SK-N-SH treated with all-trans-retinoic acid at 6 μM for 48 hours (cell line): ENCODE results near the gene USP43.
A peak's percentile ranks its signal among the peaks of the same experiment; 100 is the strongest.
"Not testable (repeated sequence)": the region's sequence is repeated elsewhere in the genome, so short reads cannot be mapped to it uniquely, and the experiment has no call there.

Source experiments
- ATAC-seq: fragments of 200-7000 bp; cut with Tn5 transposase; 3 replicates; pipeline ENCODE4 v1.9.1; 2020; ENCODE audit warnings: mild to moderate bottlenecking, moderate library complexity
- ARNTL ChIP-seq: fragments of 450-650 bp; formaldehyde crosslinking; IDR thresholded peaks from 2 replicates; pipeline ENCODE4 v1.5.0; 2020; ENCODE audit warnings: low read depth, mild to moderate bottlenecking, moderate library complexity, borderline replicate concordance
- BACH2 ChIP-seq: fragments of 250-450 bp; sonication (Bioruptor Pico); IDR thresholded peaks from 2 replicates; pipeline ENCODE4 v1.9.0; 2021; ENCODE audit warnings: mild to moderate bottlenecking, borderline replicate concordance
- CSDC2 ChIP-seq: fragments of 250-450 bp; sonication (Bioruptor Pico); IDR thresholded peaks from 2 replicates; pipeline ENCODE4 v1.5.0; 2020; ENCODE audit warnings: mild to moderate bottlenecking, moderate library complexity
- ESRRG ChIP-seq: fragments of 250-450 bp; sonication (Bioruptor Pico); IDR thresholded peaks from 2 replicates; pipeline ENCODE4 v1.6.1; 2021; ENCODE audit warnings: mild to moderate bottlenecking
- GLIS3 ChIP-seq: fragments of 250-450 bp; sonication (Bioruptor Pico); IDR thresholded peaks from 2 replicates; pipeline ENCODE4 v1.5.0; 2020; ENCODE audit warnings: mild to moderate bottlenecking, moderate library complexity
- ISL1 ChIP-seq: fragments of 250-450 bp; sonication (Bioruptor Pico); IDR thresholded peaks from 2 replicates; pipeline ENCODE4 v2.1.2; 2022; ENCODE audit warnings: mild to moderate bottlenecking, moderate library complexity
- OSR1 ChIP-seq: fragments of 250-450 bp; sonication (Bioruptor Pico); IDR thresholded peaks from 2 replicates; pipeline ENCODE4 v1.8.0; 2022; ENCODE audit warnings: moderate library complexity, mild to moderate bottlenecking, inconsistent platforms
- PPARA ChIP-seq: fragments of 250-450 bp; sonication (Bioruptor Pico); IDR thresholded peaks from 2 replicates; pipeline ENCODE4 v1.5.0; 2020; ENCODE audit warnings: mild to moderate bottlenecking, borderline replicate concordance
- SNAI2 ChIP-seq: fragments of 250-450 bp; sonication (Bioruptor Pico); IDR thresholded peaks from 2 replicates; pipeline ENCODE4 v1.5.0; 2020; ENCODE audit warnings: mild to moderate bottlenecking, moderate library complexity
- TCF4 ChIP-seq: fragments of 250-450 bp; sonication (Bioruptor Pico); IDR thresholded peaks from 2 replicates; pipeline ENCODE4 v1.8.0; 2021; ENCODE audit warnings: mild to moderate bottlenecking, moderate library complexity, borderline replicate concordance
- ZC3H10 ChIP-seq: fragments of 250-450 bp; sonication (Bioruptor Pico); IDR thresholded peaks from 2 replicates; pipeline ENCODE4 v1.5.1; 2021; ENCODE audit warnings: mild to moderate bottlenecking, moderate library complexity
- ZFP30 ChIP-seq: fragments of 450-650 bp; formaldehyde crosslinking; IDR thresholded peaks from 2 replicates; pipeline ENCODE4 v1.5.0; 2022; ENCODE audit warnings: mild to moderate bottlenecking, moderate library complexity
- ZNF565 ChIP-seq: fragments of 450-650 bp; formaldehyde crosslinking; conservative IDR thresholded peaks from 2 replicates; pipeline ENCODE4 v1.5.0; 2020; ENCODE audit warnings: low read depth, mild to moderate bottlenecking, moderate library complexity
- ZNF70 ChIP-seq: fragments of 450-650 bp; formaldehyde crosslinking; IDR thresholded peaks from 2 replicates; pipeline ENCODE4 v1.5.0; 2020; ENCODE audit warnings: mild to moderate bottlenecking, moderate library complexity
- ZNF8 ChIP-seq: fragments of 450-650 bp; formaldehyde crosslinking; IDR thresholded peaks from 2 replicates; pipeline ENCODE4 v1.5.0; 2020; ENCODE audit warnings: mild to moderate bottlenecking, moderate library complexity
- TF ChIP-seq, protein P1 (sequence below): fragments of 250-450 bp; sonication (Bioruptor Pico); IDR thresholded peaks from 2 replicates; pipeline ENCODE4 v1.5.0; 2020; ENCODE audit warnings: mild to moderate bottlenecking, moderate library complexity
- TF ChIP-seq, protein P2 (sequence below): fragments of 250-450 bp; sonication (Bioruptor Pico); IDR thresholded peaks from 2 replicates; pipeline ENCODE4 v1.5.1; 2020; ENCODE audit warnings: low read depth, mild to moderate bottlenecking, moderate library complexity
- TF ChIP-seq, protein P3 (sequence below): fragments of 250-450 bp; sonication (Bioruptor Pico); IDR thresholded peaks from 2 replicates; pipeline ENCODE4 v1.8.0; 2020; ENCODE audit warnings: mild to moderate bottlenecking, moderate library complexity, borderline replicate concordance

The USP43 gene

DNA sequence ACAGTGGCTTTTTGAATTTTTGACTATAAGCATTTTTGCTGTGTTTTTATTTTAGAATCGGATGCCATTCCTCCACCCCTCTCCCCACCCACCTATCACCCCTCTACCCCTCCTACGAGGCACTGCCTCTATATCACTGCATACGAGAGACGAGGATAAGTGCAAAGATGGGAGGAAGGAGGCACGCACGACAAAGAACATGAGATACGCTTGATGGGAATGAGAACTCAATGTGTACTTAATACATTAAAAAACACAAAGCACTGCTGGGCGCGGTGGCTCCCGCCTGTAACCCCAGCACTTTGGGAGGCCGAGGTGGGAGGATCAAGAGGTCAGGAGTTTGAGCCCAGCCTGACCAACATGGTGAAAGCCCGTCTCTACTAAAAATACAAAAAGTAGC, 8.8 kb upstream of the USP43 start:
- TF ChIP-seq ZNF565 (CRISPR knock-in tag): no peak
- no peak for TF ChIP-seq CSDC2 (CRISPR knock-in tag)
- TF ChIP-seq ISL1 (CRISPR knock-in tag): no peak
- no peak for TF ChIP-seq ZNF8
- no peak for TF ChIP-seq ZC3H10
- no peak for TF ChIP-seq SNAI2 (CRISPR knock-in tag)
- TF ChIP-seq BACH2 (CRISPR knock-in tag): no peak
- no peak for TF ChIP-seq ESRRG (CRISPR knock-in tag)
- TF ChIP-seq GLIS3: no peak
- TF ChIP-seq, protein P1, sequence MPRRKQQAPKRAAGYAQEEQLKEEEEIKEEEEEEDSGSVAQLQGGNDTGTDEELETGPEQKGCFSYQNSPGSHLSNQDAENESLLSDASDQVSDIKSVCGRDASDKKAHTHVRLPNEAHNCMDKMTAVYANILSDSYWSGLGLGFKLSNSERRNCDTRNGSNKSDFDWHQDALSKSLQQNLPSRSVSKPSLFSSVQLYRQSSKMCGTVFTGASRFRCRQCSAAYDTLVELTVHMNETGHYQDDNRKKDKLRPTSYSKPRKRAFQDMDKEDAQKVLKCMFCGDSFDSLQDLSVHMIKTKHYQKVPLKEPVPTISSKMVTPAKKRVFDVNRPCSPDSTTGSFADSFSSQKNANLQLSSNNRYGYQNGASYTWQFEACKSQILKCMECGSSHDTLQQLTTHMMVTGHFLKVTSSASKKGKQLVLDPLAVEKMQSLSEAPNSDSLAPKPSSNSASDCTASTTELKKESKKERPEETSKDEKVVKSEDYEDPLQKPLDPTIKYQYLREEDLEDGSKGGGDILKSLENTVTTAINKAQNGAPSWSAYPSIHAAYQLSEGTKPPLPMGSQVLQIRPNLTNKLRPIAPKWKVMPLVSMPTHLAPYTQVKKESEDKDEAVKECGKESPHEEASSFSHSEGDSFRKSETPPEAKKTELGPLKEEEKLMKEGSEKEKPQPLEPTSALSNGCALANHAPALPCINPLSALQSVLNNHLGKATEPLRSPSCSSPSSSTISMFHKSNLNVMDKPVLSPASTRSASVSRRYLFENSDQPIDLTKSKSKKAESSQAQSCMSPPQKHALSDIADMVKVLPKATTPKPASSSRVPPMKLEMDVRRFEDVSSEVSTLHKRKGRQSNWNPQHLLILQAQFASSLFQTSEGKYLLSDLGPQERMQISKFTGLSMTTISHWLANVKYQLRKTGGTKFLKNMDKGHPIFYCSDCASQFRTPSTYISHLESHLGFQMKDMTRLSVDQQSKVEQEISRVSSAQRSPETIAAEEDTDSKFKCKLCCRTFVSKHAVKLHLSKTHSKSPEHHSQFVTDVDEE (CRISPR knock-in tag): no peak
- ATAC-seq: no peak

DNA sequence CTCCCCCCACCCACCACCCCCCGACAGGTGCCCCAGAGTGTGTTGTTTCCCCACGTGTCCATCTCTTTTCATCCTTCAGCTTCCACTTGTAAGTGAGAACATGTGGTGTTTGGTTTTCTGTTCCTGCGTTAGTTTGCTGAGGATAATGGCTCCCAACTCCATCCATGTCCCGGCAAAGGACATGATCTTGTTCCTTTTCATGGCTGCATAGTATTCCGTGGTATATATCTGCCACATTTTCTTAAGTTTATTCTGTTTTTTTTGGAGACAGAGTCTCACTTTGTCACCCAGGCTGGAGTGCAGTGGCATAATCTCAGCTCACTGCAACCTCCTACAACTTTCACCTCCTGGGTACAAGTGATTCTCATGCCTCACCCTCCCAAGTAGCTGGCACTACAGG, 4.9 kb upstream of the USP43 start:
- not testable (repeated sequence) for ATAC-seq

DNA sequence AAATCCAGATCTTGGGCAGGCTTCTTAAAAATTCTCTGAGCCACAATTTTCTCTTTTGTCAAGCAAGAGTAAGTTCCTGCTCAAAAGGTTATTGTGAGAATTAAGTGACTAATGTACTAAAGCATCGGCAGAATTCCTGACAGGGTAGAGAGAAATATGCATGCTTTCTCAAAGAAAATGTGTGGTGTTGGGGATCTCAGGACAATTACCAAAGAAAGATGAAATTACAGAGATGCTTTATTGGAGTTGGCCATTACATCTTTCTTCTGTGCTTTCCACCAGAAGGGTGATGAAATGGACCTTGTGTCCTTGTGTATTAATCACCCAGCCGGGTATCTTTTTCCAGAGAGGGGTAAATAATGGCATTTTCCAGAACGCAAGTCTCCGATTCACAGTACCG, 1.7 kb upstream of the USP43 start:
- no peak for TF ChIP-seq ARNTL (CRISPR knock-in tag)
- TF ChIP-seq ESRRG (CRISPR knock-in tag): no peak
- no peak for TF ChIP-seq ZNF565 (CRISPR knock-in tag)
- ATAC-seq: no peak

DNA sequence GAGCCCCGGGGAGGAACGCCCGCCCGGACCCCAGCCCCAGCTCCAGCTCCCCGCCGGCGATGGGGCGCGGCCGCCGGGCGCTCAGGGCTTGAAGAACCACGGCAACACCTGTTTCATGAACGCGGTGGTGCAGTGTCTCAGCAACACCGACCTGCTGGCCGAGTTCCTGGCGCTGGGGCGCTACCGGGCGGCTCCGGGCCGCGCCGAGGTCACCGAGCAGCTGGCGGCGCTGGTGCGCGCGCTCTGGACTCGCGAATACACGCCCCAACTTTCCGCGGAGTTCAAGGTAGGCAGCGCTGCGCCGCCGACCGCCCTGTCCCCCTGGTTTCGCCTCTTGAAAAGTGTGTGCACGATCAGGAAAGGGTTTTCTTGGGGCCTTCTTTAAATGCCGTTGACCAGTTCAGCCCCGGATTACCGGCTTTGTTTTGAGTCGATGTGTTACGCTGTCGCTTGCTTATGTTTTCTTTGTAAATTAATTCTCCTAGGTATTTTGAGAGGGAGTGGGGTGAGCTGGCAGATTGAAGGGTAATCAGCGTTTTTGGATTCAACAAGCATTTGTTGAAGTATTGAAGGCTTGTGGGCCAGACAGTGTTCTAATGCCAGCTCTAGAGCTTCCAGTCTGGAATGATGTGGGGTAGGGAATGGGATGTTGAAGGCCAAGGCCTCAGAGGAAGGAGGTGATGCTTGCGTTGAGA, 681 bp downstream of the USP43 start:
- ATAC-seq: peak; percentile 33
- TF ChIP-seq, protein P1 (CRISPR knock-in tag): no peak
- TF ChIP-seq TCF4 (no peak), ZNF565 (CRISPR knock-in tag) (no peak)

DNA sequence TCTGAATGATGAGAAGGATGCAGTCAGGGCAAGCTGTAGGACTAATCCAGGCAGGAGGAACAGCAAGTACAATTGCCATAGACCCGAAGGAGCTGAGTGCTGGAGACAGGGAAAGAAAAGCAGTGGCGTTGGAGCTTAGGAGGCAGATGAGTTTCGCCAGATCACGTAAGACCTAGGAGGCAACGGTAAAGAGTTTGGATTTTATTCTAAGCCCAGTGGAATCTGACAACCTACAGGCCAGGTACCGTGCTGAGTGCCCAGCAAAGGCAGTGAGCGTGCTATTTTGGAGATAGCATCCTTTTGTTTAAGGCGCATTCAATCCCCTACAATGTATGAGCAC, 1.2 kb downstream of the USP43 start:
- no peak for TF ChIP-seq ZNF70 (CRISPR knock-in tag)
- TF ChIP-seq ZNF565 (CRISPR knock-in tag): no peak
- no peak for TF ChIP-seq GLIS3
- no peak for TF ChIP-seq ISL1 (CRISPR knock-in tag)
- no peak for TF ChIP-seq ZC3H10
- TF ChIP-seq BACH2 (CRISPR knock-in tag): no peak
- TF ChIP-seq, protein P2, sequence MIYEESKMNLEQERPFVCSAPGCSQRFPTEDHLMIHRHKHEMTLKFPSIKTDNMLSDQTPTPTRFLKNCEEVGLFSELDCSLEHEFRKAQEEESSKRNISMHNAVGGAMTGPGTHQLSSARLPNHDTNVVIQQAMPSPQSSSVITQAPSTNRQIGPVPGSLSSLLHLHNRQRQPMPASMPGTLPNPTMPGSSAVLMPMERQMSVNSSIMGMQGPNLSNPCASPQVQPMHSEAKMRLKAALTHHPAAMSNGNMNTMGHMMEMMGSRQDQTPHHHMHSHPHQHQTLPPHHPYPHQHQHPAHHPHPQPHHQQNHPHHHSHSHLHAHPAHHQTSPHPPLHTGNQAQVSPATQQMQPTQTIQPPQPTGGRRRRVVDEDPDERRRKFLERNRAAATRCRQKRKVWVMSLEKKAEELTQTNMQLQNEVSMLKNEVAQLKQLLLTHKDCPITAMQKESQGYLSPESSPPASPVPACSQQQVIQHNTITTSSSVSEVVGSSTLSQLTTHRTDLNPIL (CRISPR knock-in tag): no peak
- no peak for TF ChIP-seq ZNF8
- no peak for TF ChIP-seq ESRRG (CRISPR knock-in tag)
- TF ChIP-seq CSDC2 (CRISPR knock-in tag): no peak
- no peak for TF ChIP-seq PPARA
- no peak for TF ChIP-seq OSR1 (CRISPR knock-in tag)
- TF ChIP-seq, protein P3, sequence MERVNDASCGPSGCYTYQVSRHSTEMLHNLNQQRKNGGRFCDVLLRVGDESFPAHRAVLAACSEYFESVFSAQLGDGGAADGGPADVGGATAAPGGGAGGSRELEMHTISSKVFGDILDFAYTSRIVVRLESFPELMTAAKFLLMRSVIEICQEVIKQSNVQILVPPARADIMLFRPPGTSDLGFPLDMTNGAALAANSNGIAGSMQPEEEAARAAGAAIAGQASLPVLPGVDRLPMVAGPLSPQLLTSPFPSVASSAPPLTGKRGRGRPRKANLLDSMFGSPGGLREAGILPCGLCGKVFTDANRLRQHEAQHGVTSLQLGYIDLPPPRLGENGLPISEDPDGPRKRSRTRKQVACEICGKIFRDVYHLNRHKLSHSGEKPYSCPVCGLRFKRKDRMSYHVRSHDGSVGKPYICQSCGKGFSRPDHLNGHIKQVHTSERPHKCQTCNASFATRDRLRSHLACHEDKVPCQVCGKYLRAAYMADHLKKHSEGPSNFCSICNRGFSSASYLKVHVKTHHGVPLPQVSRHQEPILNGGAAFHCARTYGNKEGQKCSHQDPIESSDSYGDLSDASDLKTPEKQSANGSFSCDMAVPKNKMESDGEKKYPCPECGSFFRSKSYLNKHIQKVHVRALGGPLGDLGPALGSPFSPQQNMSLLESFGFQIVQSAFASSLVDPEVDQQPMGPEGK (CRISPR knock-in tag): no peak
- TF ChIP-seq ZFP30 (CRISPR knock-in tag): no peak
- no peak for TF ChIP-seq SNAI2 (CRISPR knock-in tag)
- no peak for ATAC-seq
